ENCODE results near the gene COPS3. TPM values are rescaled to one million over a fixed set of nuclear protein-coding genes. Genes with fewer than 3 reads are reported as not detected.
A peak's percentile ranks its signal among the peaks of the same experiment; 100 is the strongest.
"Not testable (repeated sequence)": the region's sequence is repeated elsewhere in the genome, so short reads cannot be mapped to it uniquely, and the experiment has no call there.

COPS3 gene
- total RNA-seq, 1 donor from 2014 or later, result 63.5 TPM

DNA sequence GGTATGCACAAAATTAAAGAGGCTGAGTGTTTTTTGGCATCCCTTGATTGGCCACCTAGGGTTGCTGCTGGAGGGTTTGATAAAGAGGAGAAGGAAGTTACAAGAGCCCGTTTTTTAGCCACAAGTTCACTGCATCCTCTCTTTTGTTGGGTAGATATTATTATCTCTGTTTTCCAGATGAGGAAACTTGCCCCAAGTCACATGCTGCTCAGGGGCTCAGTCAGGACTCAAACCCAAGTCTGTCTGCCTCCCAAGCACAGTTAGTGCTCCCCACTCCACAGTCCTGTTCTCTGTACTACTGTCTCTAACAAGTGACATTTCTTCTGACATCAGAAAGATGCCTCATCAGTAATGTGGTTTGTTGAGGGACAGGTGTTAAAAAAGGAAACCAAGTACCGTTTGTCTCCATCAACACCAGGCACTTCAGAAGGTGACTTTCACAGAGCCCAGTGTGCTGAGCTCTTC lies 23.5 kb upstream of the COPS3 start:
- Mint-ChIP-seq H3K4me1 (peaks cover 15% of the 10 kb centered on the region), H3K27me3 (ENCODE audit: low read depth) (peaks cover 4% of the 10 kb centered on the region), H3K4me3 (peak overlapping the region; percentile 66), H3K9me3 (no peaks in the 10 kb centered on the region), H3K36me3 (peaks cover 8% of the 10 kb centered on the region), H3K27ac (no peak overlapping the region)
- TF ChIP-seq, protein P1, sequence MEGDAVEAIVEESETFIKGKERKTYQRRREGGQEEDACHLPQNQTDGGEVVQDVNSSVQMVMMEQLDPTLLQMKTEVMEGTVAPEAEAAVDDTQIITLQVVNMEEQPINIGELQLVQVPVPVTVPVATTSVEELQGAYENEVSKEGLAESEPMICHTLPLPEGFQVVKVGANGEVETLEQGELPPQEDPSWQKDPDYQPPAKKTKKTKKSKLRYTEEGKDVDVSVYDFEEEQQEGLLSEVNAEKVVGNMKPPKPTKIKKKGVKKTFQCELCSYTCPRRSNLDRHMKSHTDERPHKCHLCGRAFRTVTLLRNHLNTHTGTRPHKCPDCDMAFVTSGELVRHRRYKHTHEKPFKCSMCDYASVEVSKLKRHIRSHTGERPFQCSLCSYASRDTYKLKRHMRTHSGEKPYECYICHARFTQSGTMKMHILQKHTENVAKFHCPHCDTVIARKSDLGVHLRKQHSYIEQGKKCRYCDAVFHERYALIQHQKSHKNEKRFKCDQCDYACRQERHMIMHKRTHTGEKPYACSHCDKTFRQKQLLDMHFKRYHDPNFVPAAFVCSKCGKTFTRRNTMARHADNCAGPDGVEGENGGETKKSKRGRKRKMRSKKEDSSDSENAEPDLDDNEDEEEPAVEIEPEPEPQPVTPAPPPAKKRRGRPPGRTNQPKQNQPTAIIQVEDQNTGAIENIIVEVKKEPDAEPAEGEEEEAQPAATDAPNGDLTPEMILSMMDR (IDR thresholded peaks at IDR 0.05; ENCODE audit: unreplicated experiment), result no peak
- no peak for DNase-seq (ENCODE audit: low spot score in 2 of 2, unreplicated experiment in 2 of 2)

DNA sequence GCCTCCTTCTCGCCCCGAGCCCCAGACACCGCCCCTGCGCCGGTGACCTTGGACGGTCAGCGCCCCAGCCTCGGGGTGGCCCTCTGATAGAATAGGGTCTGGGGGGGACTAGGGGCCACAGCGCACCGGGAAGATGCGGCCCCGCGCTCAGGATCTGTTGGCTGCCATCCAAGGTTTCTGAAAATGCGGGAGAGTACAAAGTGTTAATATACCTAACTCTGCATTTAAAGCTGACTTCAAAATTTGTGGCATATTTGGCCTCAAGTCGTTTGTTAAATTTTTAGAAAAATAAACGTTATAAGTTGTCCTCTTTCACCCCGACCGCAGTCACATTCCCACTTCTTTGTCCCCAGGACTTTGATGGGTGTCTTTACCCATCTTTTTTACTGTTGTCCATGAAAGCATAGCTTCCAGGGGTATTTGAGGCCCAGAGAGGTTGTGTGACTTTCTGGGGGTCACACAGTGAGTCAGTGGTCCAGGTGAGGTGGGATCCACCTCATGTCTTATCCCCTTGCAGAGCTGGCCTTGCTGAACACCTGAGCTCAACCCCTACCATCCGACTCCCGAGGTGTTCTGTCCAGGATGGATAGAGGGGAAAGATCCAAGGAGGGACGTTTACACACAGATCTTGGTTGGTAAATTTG lies 22.9 kb upstream of the COPS3 start:
- peak overlapping the region; percentile 66 for H3K4me3 Mint-ChIP-seq
- peaks cover 4% of the 10 kb centered on the region for H3K27me3 Mint-ChIP-seq (ENCODE audit: low read depth)
- TF ChIP-seq, protein P1 (IDR thresholded peaks at IDR 0.05; ENCODE audit: unreplicated experiment), result no peak
- H3K27ac Mint-ChIP-seq, result no peak overlapping the region
- H3K9me3 Mint-ChIP-seq, result no peaks in the 10 kb centered on the region
- no peak for DNase-seq (ENCODE audit: low spot score in 2 of 2, unreplicated experiment in 2 of 2)
- peaks cover 15% of the 10 kb centered on the region for H3K4me1 Mint-ChIP-seq
- H3K36me3 Mint-ChIP-seq, result peaks cover 6% of the 10 kb centered on the region

DNA sequence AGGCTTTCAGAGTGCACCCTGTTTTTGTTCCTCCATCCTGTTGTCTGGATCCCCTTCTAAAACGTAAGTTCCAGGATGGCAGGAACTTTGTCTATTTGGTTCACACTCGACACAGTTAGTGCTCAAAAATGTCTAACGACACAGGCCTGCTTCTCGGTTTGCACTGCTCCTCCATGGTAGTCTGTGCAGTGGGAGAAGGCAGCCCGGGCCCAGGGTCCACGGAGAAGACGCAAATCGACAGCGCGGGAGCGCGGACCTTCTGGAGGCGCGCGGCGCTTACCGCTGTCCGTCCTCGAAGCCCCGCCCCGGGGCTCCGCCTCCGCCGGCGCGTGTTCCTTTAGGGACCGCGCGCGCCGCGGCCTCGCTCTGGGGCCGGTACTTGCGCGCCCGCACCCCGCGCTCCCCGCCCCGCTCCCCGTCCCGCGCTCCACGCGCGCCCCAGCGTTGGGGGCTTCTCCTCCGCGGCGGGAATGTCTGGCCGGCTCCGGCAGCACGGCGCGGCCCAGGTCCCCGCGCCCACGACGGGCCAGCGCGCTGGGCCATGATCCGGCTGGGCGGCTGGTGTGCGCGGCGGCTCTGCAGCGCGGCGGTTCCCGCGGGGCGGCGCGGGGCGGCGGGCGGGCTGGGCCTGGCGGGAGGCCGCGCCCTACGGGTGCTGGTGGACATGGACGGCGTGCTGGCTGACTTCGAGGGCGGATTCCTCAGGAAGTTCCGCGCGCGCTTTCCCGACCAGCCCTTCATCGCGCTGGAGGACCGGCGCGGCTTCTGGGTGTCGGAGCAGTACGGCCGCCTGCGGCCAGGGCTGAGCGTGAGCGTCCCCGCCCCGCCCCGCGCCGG lies 22.2 kb upstream of the COPS3 start, which contains the start of gene NT5M:
TSS of gene NT5M (plus strand) at position 364 of the 837 bp plus-strand sequence. CDS start at position 542, 178 bp downstream.
- H3K36me3 Mint-ChIP-seq, result no peaks in the 10 kb centered on the region
- H3K27me3 Mint-ChIP-seq (ENCODE audit: low read depth), result peaks cover 4% of the 10 kb centered on the region
- peaks cover 15% of the 10 kb centered on the region for H3K4me1 Mint-ChIP-seq
- peak within 1 kb of the TSS; percentile 91 for H3K27ac Mint-ChIP-seq
- no peaks in the 10 kb centered on the region for H3K9me3 Mint-ChIP-seq
- TF ChIP-seq, protein P1 (IDR thresholded peaks at IDR 0.05; ENCODE audit: unreplicated experiment), result no peak
- peak; percentile 67 to 74 for DNase-seq (ENCODE audit: low spot score in 2 of 2, unreplicated experiment in 2 of 2)
- peak within 1 kb of the TSS; percentile 85 for H3K4me3 Mint-ChIP-seq

DNA sequence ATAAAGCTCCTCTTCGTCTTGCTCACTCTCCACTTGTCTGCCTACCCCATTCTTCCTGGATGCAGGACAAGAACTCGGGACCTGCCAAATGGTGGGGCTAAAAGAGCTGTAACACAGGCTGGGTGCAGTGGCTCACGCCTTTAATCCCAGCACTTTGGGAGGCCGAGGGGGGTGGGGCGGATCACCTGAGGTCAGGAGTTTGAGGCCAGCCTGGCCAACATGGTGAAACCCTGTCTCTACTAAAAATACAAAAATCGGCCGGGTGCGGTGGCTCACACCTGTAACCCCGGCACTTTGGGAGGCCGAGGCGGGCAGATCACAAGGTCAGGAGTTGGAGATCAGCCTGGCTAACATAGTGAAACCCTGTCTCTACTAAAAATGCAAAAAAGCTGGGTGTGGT lies 20.6 kb upstream of the COPS3 start:
- not testable (repeated sequence) for H3K4me3 Mint-ChIP-seq; DNase-seq (ENCODE audit: low spot score in 2 of 2, unreplicated experiment in 2 of 2)

DNA sequence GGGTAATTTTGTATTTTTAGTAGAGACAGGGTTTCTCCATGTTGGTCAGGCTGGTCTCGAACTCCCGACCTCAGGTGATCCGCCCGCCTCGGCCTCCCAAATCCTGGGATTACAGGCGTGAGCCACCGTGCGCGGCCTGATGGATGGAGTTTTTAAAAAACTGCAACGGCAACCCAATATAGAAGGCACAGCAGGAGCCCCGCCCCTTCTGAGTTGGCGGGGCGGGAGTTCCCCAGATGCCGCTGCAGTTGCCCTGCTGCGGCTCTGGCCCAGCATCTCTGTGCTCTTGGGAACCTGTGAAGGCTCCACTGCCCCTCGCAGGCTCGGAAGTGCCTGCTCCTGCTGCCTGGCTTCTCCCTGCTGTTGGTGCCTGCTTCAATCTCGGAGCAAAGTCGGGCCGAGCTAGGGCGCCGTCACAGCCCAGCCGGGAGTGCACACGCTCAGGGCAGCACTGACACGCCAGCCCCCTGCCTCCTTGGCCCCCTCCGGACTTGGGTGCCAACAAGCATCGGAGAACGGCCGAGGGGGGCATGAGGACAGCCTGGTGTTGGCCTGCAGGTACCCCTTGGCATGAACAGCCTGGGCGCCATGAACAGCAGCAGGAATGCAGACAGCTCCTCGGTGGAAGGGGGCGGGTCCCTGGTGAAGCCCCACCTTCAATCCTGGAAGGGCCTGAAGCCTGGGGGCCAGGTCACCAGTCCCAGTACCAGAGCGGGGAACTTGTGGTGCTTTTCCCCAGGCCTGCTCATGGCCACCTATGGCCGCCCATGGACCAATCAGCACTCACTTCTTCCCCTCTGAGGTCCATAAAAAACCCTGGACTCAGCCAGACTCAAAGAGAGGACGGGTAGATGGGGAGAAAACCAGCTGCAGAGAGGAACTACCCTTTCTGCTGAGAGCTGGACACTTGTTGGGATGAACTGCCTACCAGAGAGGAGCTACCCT lies 19.9 kb upstream of the COPS3 start:
- Mint-ChIP-seq H3K4me3 (peak overlapping the region; percentile 56), H3K4me1 (peaks cover 18% of the 10 kb centered on the region), H3K27me3 (ENCODE audit: low read depth) (peaks cover 4% of the 10 kb centered on the region), H3K27ac (peak overlapping the region; percentile 47), H3K9me3 (no peaks in the 10 kb centered on the region), H3K36me3 (no peaks in the 10 kb centered on the region)
- TF ChIP-seq, protein P1 (IDR thresholded peaks at IDR 0.05; ENCODE audit: unreplicated experiment), result no peak
- DNase-seq (ENCODE audit: low spot score in 2 of 2, unreplicated experiment in 2 of 2), result peak in 1 of 2 experiments; percentile 56

More for the DNA sequence above, 20.6 kb upstream of the COPS3 start:
- H3K36me3 Mint-ChIP-seq; H3K9me3 Mint-ChIP-seq; H3K27ac Mint-ChIP-seq; H3K27me3 Mint-ChIP-seq (ENCODE audit: low read depth): not testable (repeated sequence)
- peaks cover 18% of the 10 kb centered on the region for H3K4me1 Mint-ChIP-seq
